Measurements from ENCODE around the gene PAWR.

GRCh38 chr12:79677672-79678071 is 13.1 kb downstream of the PAWR start:
- no peak for TF ChIP-seq EZH2 (IDR thresholded peaks at IDR 0.05)
- TF ChIP-seq POLR2AphosphoS5 (IDR thresholded peaks at IDR 0.05; ENCODE audit: borderline replicate concordance, low read depth, low read length): no peak
- no peak for TF ChIP-seq FOXP2 (optimal IDR thresholded peaks at IDR 0.05; ENCODE audit: control extremely low read depth, extremely low read length, insufficient read depth)
